Esophagus squamous epithelium (tissue), 5 donors: ENCODE results near the gene RASEF. TPM values are rescaled to one million over a fixed set of nuclear protein-coding genes. Genes with fewer than 3 reads are reported as not detected.

ENCODE experiments used
- DNase-seq: peaks from one replicate; lab custom pipeline; 2025; lab: John Stamatoyannopoulos, UW
- H3K27ac ChIP-seq, 4 donors: fragments of 200-600 bp; sonication (generic); one replicate each; pipeline ENCODE4 v1.5.1; 2016 to 2019; ENCODE audit warnings: mild to moderate bottlenecking in 1 of 4
- H3K27me3 ChIP-seq, 4 donors: fragments of 200-600 bp; sonication (generic); 1 replicate in 3 of 4; 2 replicates in 1 of 4; pipeline versions ENCODE4 v1.5.1 to v1.6.0; 2017 to 2021; ENCODE audit warnings: antibody characterized with exemption in 1 of 4
- H3K36me3 ChIP-seq, 3 donors: fragments of 200-600 bp; sonication (generic); one replicate each; pipeline ENCODE4 v1.5.1; 2016 to 2019
- H3K4me1 ChIP-seq, 3 donors: fragments of 200-600 bp; sonication (generic); one replicate each; pipeline ENCODE4 v1.5.1; 2017 to 2019
- H3K4me3 ChIP-seq, 4 donors: fragments of 200-600 bp; sonication (generic); 1 replicate in 3 of 4; 2 replicates in 1 of 4; pipeline ENCODE4 v1.5.1; 2016 to 2019; ENCODE audit warnings: mild to moderate bottlenecking in 2 of 4, moderate library complexity in 1 of 4
- H3K9me3 ChIP-seq, 3 donors: fragments of 200-600 bp; sonication (generic); one replicate each; pipeline ENCODE4 v1.5.1; 2016 to 2019
- POLR2A ChIP-seq, 4 donors: fragments of 450-650 bp; IDR thresholded peaks; one replicate each; pipeline ENCODE4 v1.6.1; 2017; ENCODE audit warnings: antibody characterized with exemption in 4 of 4, mild to moderate bottlenecking in 4 of 4, moderate library complexity in 3 of 4
- WGBS, 2 donors: methylation state at CpG; one replicate each; pipeline ENCODE4 v1.1.5; 2018; 5-methylcytosine and 5-hydroxymethylcytosine counted together
- intact Hi-C: fragments of 100-400 bp; cut with DNase I; formaldehyde crosslinking; loops from one replicate; pipeline ENCODE4 v1.15.0; 2022
- total RNA-seq, 4 donors: library from RNA; depleted of rRNA; stranded (reverse); fragments of >200 nt; gene quantifications; one replicate each; pipeline ENCODE4 v1.1.0, GENCODE V29; 2016
- TF ChIP-seq, protein P1 (sequence below), 6 experiments: fragments of 450-650 bp in 4 of 6; fragments of 200-600 bp in 2 of 6; sonication (generic) in 2 of 6; IDR thresholded peaks; one replicate each; pipeline ENCODE4 v1.5.1; 2016 to 2019; ENCODE audit warnings: antibody characterized with exemption in 6 of 6, mild to moderate bottlenecking in 4 of 6, moderate library complexity in 4 of 6
- donor health status: DM: yes; HTN: yes; CAD: no.

The RASEF gene
- 10 to 100 TPM in 3 of 4 donors, 1 to 10 TPM in 1; 9.1 to 17.4 (median 13.5) TPM for total RNA-seq

DNA sequence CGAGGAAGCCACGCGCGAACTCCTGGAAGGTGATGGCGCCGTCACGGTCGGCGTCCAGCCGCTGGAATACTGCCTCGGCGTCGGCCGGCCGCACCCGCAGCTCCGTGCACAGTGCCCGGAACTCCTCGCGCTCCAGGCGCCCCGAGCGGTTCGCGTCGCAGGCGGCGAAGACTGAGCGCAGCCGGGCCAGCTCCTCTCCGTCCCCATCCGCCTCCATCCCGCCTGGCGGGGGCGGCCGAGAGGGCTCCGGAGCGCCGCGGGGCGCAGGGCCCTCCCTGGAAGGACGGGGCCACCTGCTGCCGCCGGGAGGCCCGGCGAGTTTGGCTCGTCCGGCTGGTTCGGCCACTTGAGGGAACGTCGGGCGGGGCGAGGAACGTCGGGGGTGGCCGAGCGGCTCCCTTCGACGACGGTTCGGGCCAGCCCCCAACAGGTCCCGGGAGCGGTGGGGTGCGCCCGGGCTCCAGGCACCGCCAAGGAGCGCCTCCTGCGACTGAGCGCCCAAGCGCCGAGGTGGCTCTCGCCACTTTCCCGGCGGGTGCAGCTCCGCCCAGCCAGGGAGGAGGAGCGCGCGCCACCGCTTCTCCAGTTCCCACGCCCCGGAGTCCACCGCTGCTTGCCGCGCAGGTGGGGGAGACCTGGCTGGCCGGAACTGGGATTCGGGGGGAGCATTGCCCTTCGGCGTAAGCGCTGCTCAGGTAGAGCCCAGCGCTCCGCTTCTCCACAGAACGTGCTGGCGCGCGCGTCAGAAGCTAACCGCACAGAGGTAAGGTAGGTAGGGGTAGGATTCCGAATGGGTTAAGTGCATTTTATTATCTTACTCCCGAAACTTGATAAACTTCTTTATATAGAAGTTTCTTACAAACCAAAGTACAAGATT is at the start of gene RASEF:
Gene RASEF (minus strand): TSS at position 492 of the 877 bp plus-strand sequence. CDS start 275 bp downstream, at position 217.
- H3K4me3 ChIP-seq = peak within 1 kb of the TSS; percentile 49 to 65 (median 58)
- peaks cover 0 to 39% (median 0%) of the 10 kb centered on the region in 4 donors for H3K27me3 ChIP-seq
- TF ChIP-seq, protein P1, sequence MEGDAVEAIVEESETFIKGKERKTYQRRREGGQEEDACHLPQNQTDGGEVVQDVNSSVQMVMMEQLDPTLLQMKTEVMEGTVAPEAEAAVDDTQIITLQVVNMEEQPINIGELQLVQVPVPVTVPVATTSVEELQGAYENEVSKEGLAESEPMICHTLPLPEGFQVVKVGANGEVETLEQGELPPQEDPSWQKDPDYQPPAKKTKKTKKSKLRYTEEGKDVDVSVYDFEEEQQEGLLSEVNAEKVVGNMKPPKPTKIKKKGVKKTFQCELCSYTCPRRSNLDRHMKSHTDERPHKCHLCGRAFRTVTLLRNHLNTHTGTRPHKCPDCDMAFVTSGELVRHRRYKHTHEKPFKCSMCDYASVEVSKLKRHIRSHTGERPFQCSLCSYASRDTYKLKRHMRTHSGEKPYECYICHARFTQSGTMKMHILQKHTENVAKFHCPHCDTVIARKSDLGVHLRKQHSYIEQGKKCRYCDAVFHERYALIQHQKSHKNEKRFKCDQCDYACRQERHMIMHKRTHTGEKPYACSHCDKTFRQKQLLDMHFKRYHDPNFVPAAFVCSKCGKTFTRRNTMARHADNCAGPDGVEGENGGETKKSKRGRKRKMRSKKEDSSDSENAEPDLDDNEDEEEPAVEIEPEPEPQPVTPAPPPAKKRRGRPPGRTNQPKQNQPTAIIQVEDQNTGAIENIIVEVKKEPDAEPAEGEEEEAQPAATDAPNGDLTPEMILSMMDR (IDR thresholded peaks at IDR 0.05) = peak in 1 of 6 experiments; percentile 10
- peak in 1 of 4 donors; percentile 39 for TF ChIP-seq POLR2A (IDR thresholded peaks at IDR 0.05)
- no peak for DNase-seq
- intact Hi-C loops = no loop called here
- WGBS, 2 donors = 5 to 30% methylated on average over 7 to 22 of the region's 99 CpGs
- no peaks in the 10 kb centered on the region for H3K9me3 ChIP-seq
- peaks cover 0 to 45% (median 0%) of the 10 kb centered on the region in 3 donors for H3K4me1 ChIP-seq
- H3K27ac ChIP-seq = peak within 1 kb of the TSS; percentile 67 to 86 (median 82)
- H3K36me3 ChIP-seq = no peaks in the 10 kb centered on the region

DNA sequence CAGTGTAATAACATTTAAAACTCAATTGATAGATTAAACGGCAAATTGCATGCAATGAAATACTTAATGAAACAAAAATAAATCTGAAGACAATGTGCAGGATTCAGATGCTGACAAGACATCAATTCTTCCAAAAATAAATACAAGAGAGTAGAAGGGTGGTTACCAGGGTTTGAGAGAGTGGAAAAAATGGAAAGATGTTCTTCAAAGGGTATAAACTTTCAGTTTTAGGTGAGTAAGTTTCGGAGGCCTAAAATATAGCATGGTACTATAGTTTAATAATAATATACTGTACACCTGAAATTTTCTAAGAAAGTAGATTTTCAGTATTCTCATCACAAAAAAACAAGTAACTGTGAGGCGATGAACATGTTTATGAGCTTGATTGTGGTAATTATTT is 48.2 kb upstream of the RASEF start:
- WGBS, 2 donors = 74 to 75% methylated on average over 3 of the region's 3 CpGs
- intact Hi-C loops = no loop called here
- Histone ChIP-seq H3K4me3 (no peak overlapping the region), H3K27me3 (no peaks in the 10 kb centered on the region), H3K27ac (no peak overlapping the region), H3K9me3 (peaks cover 0 to 25% (median 0%) of the 10 kb centered on the region in 3 donors), H3K36me3 (no peaks in the 10 kb centered on the region), H3K4me1 (no peaks in the 10 kb centered on the region)
- no peak for DNase-seq
- no peak for TF ChIP-seq POLR2A (IDR thresholded peaks at IDR 0.05)

DNA sequence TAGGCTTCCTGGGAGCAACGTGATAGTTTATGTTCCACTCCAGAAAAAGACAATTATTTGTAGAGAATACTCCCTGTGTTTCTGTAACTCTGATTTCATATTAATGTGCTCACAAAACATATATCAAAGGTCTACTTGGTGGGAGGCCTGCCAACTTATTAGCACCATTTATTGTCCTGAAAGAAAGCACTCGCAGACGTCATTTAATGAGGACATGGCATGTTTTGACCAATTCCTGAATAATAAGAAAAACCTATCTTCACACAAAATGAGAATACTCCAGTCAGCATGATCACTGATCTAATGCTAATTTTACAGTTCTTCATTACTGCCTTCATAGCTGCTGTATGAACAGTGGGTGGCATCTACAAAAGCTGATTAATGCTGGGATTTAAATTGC is 46.4 kb upstream of the RASEF start:
- intact Hi-C loops = no loop called here
- no peaks in the 10 kb centered on the region for H3K27me3 ChIP-seq
- no peak overlapping the region for H3K27ac ChIP-seq
- 50 to 53% methylated on average over 3 of the region's 3 CpGs for WGBS, 2 donors
- H3K4me3 ChIP-seq = no peak overlapping the region
- DNase-seq = no peak
- H3K4me1 ChIP-seq = no peaks in the 10 kb centered on the region
- TF ChIP-seq, protein P1 (IDR thresholded peaks at IDR 0.05) = no peak
- TF ChIP-seq POLR2A (IDR thresholded peaks at IDR 0.05) = no peak
- peaks cover 0 to 19% (median 0%) of the 10 kb centered on the region in 3 donors for H3K9me3 ChIP-seq
- no peaks in the 10 kb centered on the region for H3K36me3 ChIP-seq

DNA sequence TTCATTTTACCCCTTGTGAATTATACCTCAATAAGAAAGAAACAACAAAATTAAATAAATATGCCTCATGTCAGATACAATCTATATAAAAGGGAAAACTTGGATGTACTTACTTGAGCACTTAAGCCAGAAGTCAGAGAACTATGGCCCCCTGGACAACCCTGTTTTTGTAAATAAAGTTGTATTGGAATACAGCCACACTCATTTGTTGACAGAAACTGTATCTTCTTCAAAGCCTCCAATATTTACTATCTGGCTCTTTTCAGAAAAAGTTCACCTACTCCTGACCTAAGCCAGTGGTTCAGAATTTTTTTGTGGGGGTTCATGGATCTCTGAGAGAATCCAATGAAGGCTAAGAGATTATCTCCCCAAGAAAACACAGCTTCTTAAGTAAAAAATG is 45.3 kb upstream of the RASEF start:
- H3K36me3 ChIP-seq = no peaks in the 10 kb centered on the region
- TF ChIP-seq POLR2A (IDR thresholded peaks at IDR 0.05) = no peak
- H3K4me1 ChIP-seq = no peaks in the 10 kb centered on the region
- no peak overlapping the region for H3K27ac ChIP-seq
- intact Hi-C loops = no loop called here
- H3K9me3 ChIP-seq = peaks cover 0 to 8% (median 0%) of the 10 kb centered on the region in 3 donors
- DNase-seq = no peak
- H3K4me3 ChIP-seq = no peak overlapping the region
- no peaks in the 10 kb centered on the region for H3K27me3 ChIP-seq

DNA sequence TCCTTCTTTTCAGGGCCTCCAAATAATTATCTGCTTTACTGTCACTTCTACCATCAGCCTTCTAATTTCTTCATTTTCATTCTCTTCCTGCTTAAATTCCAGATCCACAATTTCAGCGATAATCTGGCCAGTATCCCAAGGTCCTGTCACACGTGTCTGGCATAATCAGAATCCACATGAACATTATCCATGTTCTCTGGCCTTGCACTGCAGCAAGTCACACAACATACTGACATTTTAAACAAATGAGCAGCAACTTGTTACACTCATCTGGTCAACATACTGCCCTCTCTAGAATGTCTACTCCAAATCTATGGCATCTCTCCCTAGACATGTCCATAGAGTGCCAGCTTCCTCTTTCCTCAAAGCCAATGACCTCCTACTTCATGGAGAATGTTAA is 43.8 kb upstream of the RASEF start:
- H3K27ac ChIP-seq = no peak overlapping the region
- H3K27me3 ChIP-seq = no peaks in the 10 kb centered on the region
- intact Hi-C loops = no loop called here
- no peaks in the 10 kb centered on the region for H3K36me3 ChIP-seq
- H3K4me1 ChIP-seq = no peaks in the 10 kb centered on the region
- TF ChIP-seq, protein P1 (IDR thresholded peaks at IDR 0.05) = no peak
- no peak for TF ChIP-seq POLR2A (IDR thresholded peaks at IDR 0.05)
- 58 to 59% methylated on average over 2 of the region's 2 CpGs for WGBS, 2 donors
- no peak overlapping the region for H3K4me3 ChIP-seq
- no peaks in the 10 kb centered on the region for H3K9me3 ChIP-seq
- DNase-seq = no peak

DNA sequence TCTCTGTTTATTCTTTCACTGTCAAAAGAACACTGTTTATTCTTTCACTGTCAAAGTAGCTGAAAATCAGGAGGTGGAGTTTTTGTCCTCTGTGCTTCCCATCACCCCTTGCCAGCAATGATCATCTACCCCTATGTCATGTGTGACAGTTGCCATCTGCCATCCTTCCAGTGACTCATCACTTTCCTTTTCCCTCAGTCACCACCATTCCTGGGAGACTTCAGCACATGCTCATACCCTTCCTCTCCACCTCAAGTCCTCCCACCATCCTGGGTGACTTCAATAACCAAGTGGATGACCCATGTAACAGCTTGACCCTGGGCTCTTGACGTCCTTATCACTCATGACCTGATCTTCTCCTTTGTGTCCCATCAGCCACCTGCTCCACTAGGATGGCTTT is 43.3 kb upstream of the RASEF start:
- Histone ChIP-seq H3K4me1 (no peaks in the 10 kb centered on the region), H3K27me3 (no peaks in the 10 kb centered on the region), H3K27ac (no peak overlapping the region), H3K4me3 (no peak overlapping the region), H3K36me3 (no peaks in the 10 kb centered on the region), H3K9me3 (no peaks in the 10 kb centered on the region)
- DNase-seq = no peak
- intact Hi-C loops = no loop called here
- TF ChIP-seq POLR2A (IDR thresholded peaks at IDR 0.05) = no peak
- TF ChIP-seq, protein P1 (IDR thresholded peaks at IDR 0.05) = no peak
- 67 to 71% methylated on average over 1 of the region's 1 CpG for WGBS, 2 donors
